Astrocyte (in vitro differentiated cells and primary cell): ENCODE results near the gene TLX2. TPM values are rescaled to one million over a fixed set of nuclear protein-coding genes. Genes with fewer than 3 reads are reported as not detected.
A peak's percentile ranks its signal among the peaks of the same experiment; 100 is the strongest.

ENCODE experiments used
- DNase-seq: peaks from one replicate; pipeline ENCODE4 v3.0.0-alpha.2; 2010; ENCODE audit warnings: low read depth
- FAIRE-seq: peaks from 2 replicates; lab custom pipeline; 2011; peaks lifted over from hg19 to GRCh38; lab: Jason Lieb, UNC
- H2AFZ ChIP-seq: 2 replicates; pipeline ENCODE4 v1.6.0; 2012; ENCODE audit warnings: low read depth, low read length, inconsistent platforms
- H3K27ac ChIP-seq: 2 replicates; pipeline ENCODE4 v1.5.1; 2011; ENCODE audit warnings: low read depth, low read length, inconsistent platforms
- H3K27me3 ChIP-seq: 2 replicates; pipeline ENCODE4 v1.6.0; 2011; ENCODE audit warnings: low read length, inconsistent platforms; ENCODE audit not compliant: insufficient read depth
- H3K36me3 ChIP-seq: 2 replicates; pipeline ENCODE4 v1.5.1; 2011; ENCODE audit warnings: low read length, inconsistent platforms; ENCODE audit not compliant: insufficient read depth
- H3K4me1 ChIP-seq: 2 replicates; pipeline ENCODE4 v1.5.1; 2011; ENCODE audit warnings: low read length, inconsistent platforms; ENCODE audit not compliant: insufficient read depth
- H3K4me2 ChIP-seq: 2 replicates; pipeline ENCODE4 v1.6.0; 2012; ENCODE audit warnings: low read length, inconsistent platforms
- H3K4me3 ChIP-seq: 2 replicates; pipeline ENCODE4 v1.5.1; 2011; ENCODE audit warnings: low read depth, mild to moderate bottlenecking, low read length, inconsistent platforms; ENCODE audit not compliant: insufficient read depth
- H3K79me2 ChIP-seq: 2 replicates; pipeline ENCODE4 v1.6.0; 2012; ENCODE audit warnings: mild to moderate bottlenecking, low read length, inconsistent platforms; ENCODE audit not compliant: insufficient read depth
- H3K9ac ChIP-seq: 2 replicates; pipeline ENCODE4 v1.6.0; 2012; ENCODE audit warnings: mild to moderate bottlenecking, low read length, inconsistent platforms
- H3K9me3 ChIP-seq: 2 replicates; pipeline ENCODE4 v1.5.1; 2012; ENCODE audit warnings: low read depth, mild to moderate bottlenecking, low read length, inconsistent platforms; ENCODE audit not compliant: insufficient read depth
- H4K20me1 ChIP-seq: 2 replicates; pipeline ENCODE4 v1.6.0; 2012; ENCODE audit warnings: low read length, inconsistent platforms; ENCODE audit not compliant: insufficient read depth
- H3K27ac Mint-ChIP-seq: one replicate; pipeline ENCODE4 v1.8.0; 2021; ENCODE audit warnings: mild to moderate bottlenecking, mixed read lengths; ENCODE audit not compliant: unreplicated experiment
- H3K27me3 Mint-ChIP-seq: one replicate; pipeline ENCODE4 v1.8.0; 2021; ENCODE audit warnings: low read depth, mixed read lengths; ENCODE audit not compliant: unreplicated experiment
- H3K36me3 Mint-ChIP-seq: one replicate; pipeline ENCODE4 v1.8.0; 2021; ENCODE audit warnings: low read depth, mixed read lengths; ENCODE audit not compliant: unreplicated experiment
- H3K4me1 Mint-ChIP-seq: one replicate; pipeline ENCODE4 v1.8.0; 2021; ENCODE audit warnings: low read depth, mixed read lengths; ENCODE audit not compliant: unreplicated experiment
- H3K4me3 Mint-ChIP-seq: one replicate; pipeline ENCODE4 v1.8.0; 2021; ENCODE audit warnings: mild to moderate bottlenecking, moderate library complexity, mixed read lengths; ENCODE audit not compliant: unreplicated experiment
- H3K9me3 Mint-ChIP-seq: one replicate; pipeline ENCODE4 v1.8.0; 2021; ENCODE audit warnings: mild to moderate bottlenecking, mixed read lengths; ENCODE audit not compliant: unreplicated experiment
- EZH2 ChIP-seq: IDR thresholded peaks from 2 replicates; pipeline ENCODE4 v1.6.1; 2012; ENCODE audit warnings: mild to moderate bottlenecking, low read length, inconsistent platforms; ENCODE audit not compliant: insufficient read depth
- total RNA-seq: library from RNA; stranded (reverse); gene quantifications from 2 replicates; pipeline ENCODE4 v1.2.1, GENCODE V29; 2021
- TF ChIP-seq, protein P1 (sequence below): IDR thresholded peaks from 2 replicates; pipeline ENCODE4 v1.5.1; 2011; ENCODE audit warnings: low read depth, mild to moderate bottlenecking, inconsistent platforms, low read length, moderate library complexity; ENCODE audit not compliant: insufficient read depth

Gene TLX2
- total RNA-seq, 1 donor from 2014 or later: not detected

DNA sequence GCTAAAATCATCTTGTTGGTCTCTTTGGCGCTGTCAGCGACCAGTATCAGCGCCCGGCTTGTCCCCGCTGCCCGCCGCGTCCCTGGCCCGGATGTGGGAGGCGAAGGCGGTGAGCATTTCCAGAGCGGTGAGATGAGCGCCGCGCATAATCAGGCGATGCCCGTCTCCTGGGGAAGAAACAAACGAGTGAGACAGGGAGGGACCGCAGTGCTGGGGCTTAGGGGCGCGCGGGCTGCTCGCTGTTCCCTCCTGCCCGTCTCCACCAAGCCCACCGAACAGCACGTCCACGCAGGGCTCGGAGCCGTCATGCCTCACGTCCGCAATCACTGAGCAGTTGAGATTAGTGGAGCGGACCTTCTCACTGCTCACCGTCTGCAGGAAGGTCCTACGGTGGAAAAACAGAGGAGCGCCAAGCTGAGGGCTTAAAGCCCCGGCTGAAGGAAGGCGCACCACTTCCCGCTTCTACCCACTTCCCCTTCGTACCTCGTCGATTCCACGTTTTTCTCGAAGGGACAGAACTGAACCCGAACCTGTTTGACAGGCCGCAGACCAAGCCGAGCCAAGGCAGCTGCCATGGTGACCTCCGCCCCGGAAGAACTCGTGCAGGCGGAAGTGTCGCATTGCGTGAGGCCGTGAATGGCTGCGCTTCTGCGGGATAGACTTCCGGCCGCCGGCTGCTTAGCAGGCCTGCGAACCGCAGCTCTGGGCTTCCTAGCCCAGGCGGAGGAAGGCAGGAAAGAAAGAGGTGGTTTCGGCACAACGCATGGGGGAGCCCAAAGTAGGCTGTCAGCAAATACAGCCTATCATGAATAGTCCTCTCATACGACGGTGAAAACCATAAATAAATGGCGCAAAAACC lies 41.9 kb upstream of the TLX2 start, which contains the start of gene MRPL53:
Gene MRPL53, minus strand, starts transcription at position 595 of the 859 bp plus-strand sequence. Its CDS starts 20 bp downstream, at position 575.
- Histone ChIP-seq H3K27ac (peak within 1 kb of the TSS; percentile 83), H2AFZ (peak within 1 kb of the TSS; percentile 94), H3K9me3 (no peaks in the 10 kb centered on the region), H3K9ac (peak within 1 kb of the TSS; percentile 91), H3K4me1 (peaks cover 15% of the 10 kb centered on the region), H3K4me2 (peak within 1 kb of the TSS; percentile 95), H4K20me1 (no peaks in the 10 kb centered on the region), H3K79me2 (peaks cover 4% of the 10 kb centered on the region), H3K4me3 (peak within 1 kb of the TSS; percentile 96), H3K36me3 (peaks cover 7% of the 10 kb centered on the region), H3K27me3 (no peaks in the 10 kb centered on the region)
- H3K27me3 Mint-ChIP-seq: no peaks in the 10 kb centered on the region
- H3K4me3 Mint-ChIP-seq: peak within 1 kb of the TSS; percentile 96
- FAIRE-seq (no peak), DNase-seq (peak; percentile 91)
- peaks cover 7% of the 10 kb centered on the region for H3K4me1 Mint-ChIP-seq
- TF ChIP-seq, protein P1, sequence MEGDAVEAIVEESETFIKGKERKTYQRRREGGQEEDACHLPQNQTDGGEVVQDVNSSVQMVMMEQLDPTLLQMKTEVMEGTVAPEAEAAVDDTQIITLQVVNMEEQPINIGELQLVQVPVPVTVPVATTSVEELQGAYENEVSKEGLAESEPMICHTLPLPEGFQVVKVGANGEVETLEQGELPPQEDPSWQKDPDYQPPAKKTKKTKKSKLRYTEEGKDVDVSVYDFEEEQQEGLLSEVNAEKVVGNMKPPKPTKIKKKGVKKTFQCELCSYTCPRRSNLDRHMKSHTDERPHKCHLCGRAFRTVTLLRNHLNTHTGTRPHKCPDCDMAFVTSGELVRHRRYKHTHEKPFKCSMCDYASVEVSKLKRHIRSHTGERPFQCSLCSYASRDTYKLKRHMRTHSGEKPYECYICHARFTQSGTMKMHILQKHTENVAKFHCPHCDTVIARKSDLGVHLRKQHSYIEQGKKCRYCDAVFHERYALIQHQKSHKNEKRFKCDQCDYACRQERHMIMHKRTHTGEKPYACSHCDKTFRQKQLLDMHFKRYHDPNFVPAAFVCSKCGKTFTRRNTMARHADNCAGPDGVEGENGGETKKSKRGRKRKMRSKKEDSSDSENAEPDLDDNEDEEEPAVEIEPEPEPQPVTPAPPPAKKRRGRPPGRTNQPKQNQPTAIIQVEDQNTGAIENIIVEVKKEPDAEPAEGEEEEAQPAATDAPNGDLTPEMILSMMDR: no peak
- TF ChIP-seq EZH2: no peak
- peaks cover 13% of the 10 kb centered on the region for H3K36me3 Mint-ChIP-seq
- H3K27ac Mint-ChIP-seq: peak within 1 kb of the TSS; percentile 98
- H3K9me3 Mint-ChIP-seq: no peaks in the 10 kb centered on the region

- no peaks in the 10 kb centered on the region for H3K9me3 Mint-ChIP-seq
- Histone ChIP-seq H3K27me3 (no peaks in the 10 kb centered on the region), H3K9me3 (no peaks in the 10 kb centered on the region), H2AFZ (peak overlapping the region; percentile 94), H3K4me3 (peak overlapping the region; percentile 96), H3K4me2 (peak overlapping the region; percentile 95), H4K20me1 (no peaks in the 10 kb centered on the region), H3K9ac (peak overlapping the region; percentile 91), H3K36me3 (peaks cover 7% of the 10 kb centered on the region), H3K79me2 (peaks cover 4% of the 10 kb centered on the region), H3K27ac (peak overlapping the region; percentile 83), H3K4me1 (peaks cover 15% of the 10 kb centered on the region)
- peaks cover 7% of the 10 kb centered on the region for H3K4me1 Mint-ChIP-seq
- peak overlapping the region; percentile 98 for H3K27ac Mint-ChIP-seq
- DNase-seq: no peak
- TF ChIP-seq, protein P1: no peak
- TF ChIP-seq EZH2: no peak
- peak overlapping the region; percentile 96 for H3K4me3 Mint-ChIP-seq
- FAIRE-seq: no peak
- no peaks in the 10 kb centered on the region for H3K27me3 Mint-ChIP-seq
- H3K36me3 Mint-ChIP-seq: peaks cover 13% of the 10 kb centered on the region
These were observed 41.3 kb upstream of the TLX2 start for GRCh38 chr2:74472945-74473258.

DNA sequence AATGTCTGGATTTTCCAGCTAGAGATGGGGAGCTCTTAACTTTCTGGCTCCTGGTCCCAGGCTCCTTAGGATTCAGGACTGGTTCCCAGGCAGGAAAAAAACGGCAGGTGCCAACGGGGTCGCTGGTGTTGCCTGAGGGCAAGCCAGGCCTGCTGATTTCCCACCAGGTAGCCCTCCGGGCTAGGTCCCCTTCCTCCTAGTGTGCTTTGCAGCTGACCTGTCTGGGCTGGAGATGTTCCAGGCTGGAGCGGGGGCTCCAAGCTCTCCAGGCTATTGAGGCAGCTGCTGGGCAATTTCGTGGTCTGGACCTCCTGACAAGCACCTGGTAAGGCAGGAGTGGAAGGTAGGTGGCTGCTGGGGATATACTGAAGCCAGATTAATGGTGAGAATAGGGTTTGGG lies 39.8 kb upstream of the TLX2 start:
- DNase-seq: no peak
- Histone ChIP-seq H3K27me3 (no peaks in the 10 kb centered on the region), H3K4me2 (no peak overlapping the region), H3K36me3 (peaks cover 7% of the 10 kb centered on the region), H3K27ac (no peak overlapping the region), H4K20me1 (no peaks in the 10 kb centered on the region), H2AFZ (no peak overlapping the region), H3K4me1 (peaks cover 15% of the 10 kb centered on the region), H3K4me3 (no peak overlapping the region), H3K79me2 (peaks cover 4% of the 10 kb centered on the region), H3K9me3 (no peaks in the 10 kb centered on the region), H3K9ac (no peak overlapping the region)
- no peak for FAIRE-seq
- TF ChIP-seq, protein P1: no peak
- no peaks in the 10 kb centered on the region for H3K9me3 Mint-ChIP-seq
- peaks cover 7% of the 10 kb centered on the region for H3K4me1 Mint-ChIP-seq
- peaks cover 15% of the 10 kb centered on the region for H3K36me3 Mint-ChIP-seq
- no peak overlapping the region for H3K27ac Mint-ChIP-seq
- H3K27me3 Mint-ChIP-seq: no peaks in the 10 kb centered on the region
- H3K4me3 Mint-ChIP-seq: peak overlapping the region; percentile 40
